ENCODE measurements around the gene NPFF.

DNA sequence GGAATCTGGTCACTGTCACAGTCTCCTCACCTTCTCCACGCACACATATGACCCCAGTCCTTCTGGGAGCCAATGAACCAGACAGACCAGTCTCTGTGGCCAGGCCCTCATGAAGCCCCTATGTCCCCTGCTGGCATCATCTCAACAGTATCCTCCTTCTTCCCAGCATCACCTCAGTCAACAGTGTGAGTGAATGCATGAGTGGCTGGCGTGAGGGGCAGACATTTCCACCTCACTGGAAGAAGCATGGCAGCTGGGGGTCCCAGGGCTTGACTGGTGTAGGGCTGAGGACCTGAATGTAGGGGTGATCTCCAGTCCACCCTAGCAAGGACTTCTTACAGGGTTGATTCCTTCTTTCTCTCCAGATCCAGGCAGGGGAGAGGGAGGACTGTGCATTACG is 9.8 kb downstream of the NPFF start:
- TF ChIP-seq CTCF (IDR thresholded peaks at IDR 0.05; ENCODE audit: low read depth, low read length, missing input control): no peak
- TF ChIP-seq REST (IDR thresholded peaks at IDR 0.05): no peak
- TF ChIP-seq EGR1 (IDR thresholded peaks at IDR 0.05; ENCODE audit: low read depth in 2 of 2): no peak
- no peak for TF ChIP-seq GABPA (IDR thresholded peaks at IDR 0.05 in 1 of 2, conservative IDR thresholded peaks at IDR 0.05 in 1 of 2)
- TF ChIP-seq JUND (IDR thresholded peaks at IDR 0.05): no peak
- TF ChIP-seq HNF4A (conservative IDR thresholded peaks at IDR 0.05): no peak
- TF ChIP-seq RAD21 (IDR thresholded peaks at IDR 0.05): no peak
- no peak for TF ChIP-seq TAF1 (conservative IDR thresholded peaks at IDR 0.05)
- TF ChIP-seq YY1 (IDR thresholded peaks at IDR 0.05): no peak
- no peak for TF ChIP-seq FOXA1 (IDR thresholded peaks at IDR 0.05)
- TF ChIP-seq, protein P1, sequence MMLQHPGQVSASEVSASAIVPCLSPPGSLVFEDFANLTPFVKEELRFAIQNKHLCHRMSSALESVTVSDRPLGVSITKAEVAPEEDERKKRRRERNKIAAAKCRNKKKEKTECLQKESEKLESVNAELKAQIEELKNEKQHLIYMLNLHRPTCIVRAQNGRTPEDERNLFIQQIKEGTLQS (IDR thresholded peaks at IDR 0.05): no peak
- TF ChIP-seq SP1 (IDR thresholded peaks at IDR 0.05): no peak
- TF ChIP-seq, protein P2, sequence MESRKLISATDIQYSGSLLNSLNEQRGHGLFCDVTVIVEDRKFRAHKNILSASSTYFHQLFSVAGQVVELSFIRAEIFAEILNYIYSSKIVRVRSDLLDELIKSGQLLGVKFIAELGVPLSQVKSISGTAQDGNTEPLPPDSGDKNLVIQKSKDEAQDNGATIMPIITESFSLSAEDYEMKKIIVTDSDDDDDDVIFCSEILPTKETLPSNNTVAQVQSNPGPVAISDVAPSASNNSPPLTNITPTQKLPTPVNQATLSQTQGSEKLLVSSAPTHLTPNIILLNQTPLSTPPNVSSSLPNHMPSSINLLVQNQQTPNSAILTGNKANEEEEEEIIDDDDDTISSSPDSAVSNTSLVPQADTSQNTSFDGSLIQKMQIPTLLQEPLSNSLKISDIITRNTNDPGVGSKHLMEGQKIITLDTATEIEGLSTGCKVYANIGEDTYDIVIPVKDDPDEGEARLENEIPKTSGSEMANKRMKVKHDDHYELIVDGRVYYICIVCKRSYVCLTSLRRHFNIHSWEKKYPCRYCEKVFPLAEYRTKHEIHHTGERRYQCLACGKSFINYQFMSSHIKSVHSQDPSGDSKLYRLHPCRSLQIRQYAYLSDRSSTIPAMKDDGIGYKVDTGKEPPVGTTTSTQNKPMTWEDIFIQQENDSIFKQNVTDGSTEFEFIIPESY (IDR thresholded peaks at IDR 0.05): no peak
- TF ChIP-seq RXRA (IDR thresholded peaks at IDR 0.05): no peak

Measured in liver (tissue), 3 donors.